GM19023 (cell line): ENCODE results near the gene KCNQ1OT1.
A peak's percentile ranks its signal among the peaks of the same experiment; 100 is the strongest.

ENCODE experiments used
- ATAC-seq: cut with Tn5 transposase; IDR thresholded peaks from one replicate; pipeline ENCODE4 v1.9.1; 2021; ENCODE audit warnings: mild to moderate bottlenecking, moderate library complexity; ENCODE audit not compliant: unreplicated experiment

The KCNQ1OT1 gene

GRCh38 chr11:2703363-2704141 is 3.8 kb upstream of the KCNQ1OT1 start:
- no peak for ATAC-seq

- no peak for ATAC-seq
Measured at GRCh38 chr11:2702771-2703362, 3.1 kb upstream of the KCNQ1OT1 start.

DNA sequence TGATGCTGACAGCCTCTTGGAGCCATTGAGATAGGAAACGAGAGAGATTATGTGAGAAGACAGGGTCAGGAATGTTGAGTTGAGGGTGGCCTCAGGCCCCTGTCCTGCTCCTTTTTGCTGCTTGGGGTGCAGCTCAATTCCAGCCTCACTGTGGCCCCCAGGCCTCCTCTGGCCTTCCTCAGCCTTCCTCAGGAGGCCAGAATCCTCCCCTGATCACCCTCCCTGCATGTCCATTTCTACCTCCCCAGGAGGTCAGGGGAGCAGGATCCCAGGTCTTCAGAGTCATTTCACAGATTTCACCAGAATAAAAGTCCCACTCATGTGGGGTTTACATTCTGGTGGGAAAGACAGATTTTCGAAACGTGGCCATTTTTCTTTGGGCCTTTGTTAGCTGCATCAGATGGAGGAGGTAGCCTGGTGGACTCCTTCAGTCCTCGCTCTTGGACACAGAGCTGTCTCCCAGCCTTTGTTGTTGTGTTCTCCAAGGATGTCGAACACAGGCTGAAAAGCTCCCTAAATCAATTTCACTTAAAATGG is 2.2 kb upstream of the KCNQ1OT1 start:
- ATAC-seq = no peak

- ATAC-seq = no peak
Measured at GRCh38 chr11:2701230-2701629, 1.4 kb upstream of the KCNQ1OT1 start.

- ATAC-seq = peak; percentile 41
Measured at GRCh38 chr11:2700415-2701211, 819 bp upstream of the KCNQ1OT1 start.

GRCh38 chr11:2699185-2699530 is 636 bp downstream of the KCNQ1OT1 start:
- no peak for ATAC-seq

GRCh38 chr11:2698386-2699184 is 1.2 kb downstream of the KCNQ1OT1 start:
- no peak for ATAC-seq

DNA sequence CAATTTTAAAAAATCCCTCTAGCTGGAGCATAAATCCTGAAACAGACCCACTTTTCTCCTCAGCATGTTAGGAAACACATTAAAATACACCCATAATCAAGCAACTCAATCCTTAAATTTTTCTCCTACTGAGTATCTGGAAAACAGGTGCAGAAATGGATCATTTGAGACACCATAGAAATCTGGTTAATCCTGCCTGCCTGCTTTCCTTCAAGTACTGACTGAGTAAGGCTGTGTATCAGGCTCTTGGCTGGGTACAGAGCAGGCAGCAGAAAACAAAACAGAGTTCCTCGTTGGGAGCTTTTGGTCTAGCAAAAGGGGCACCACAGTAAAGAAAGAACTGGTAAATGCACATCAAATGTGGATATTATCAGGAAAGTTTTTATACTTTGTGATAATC is 1.9 kb downstream of the KCNQ1OT1 start:
- ATAC-seq = no peak

DNA sequence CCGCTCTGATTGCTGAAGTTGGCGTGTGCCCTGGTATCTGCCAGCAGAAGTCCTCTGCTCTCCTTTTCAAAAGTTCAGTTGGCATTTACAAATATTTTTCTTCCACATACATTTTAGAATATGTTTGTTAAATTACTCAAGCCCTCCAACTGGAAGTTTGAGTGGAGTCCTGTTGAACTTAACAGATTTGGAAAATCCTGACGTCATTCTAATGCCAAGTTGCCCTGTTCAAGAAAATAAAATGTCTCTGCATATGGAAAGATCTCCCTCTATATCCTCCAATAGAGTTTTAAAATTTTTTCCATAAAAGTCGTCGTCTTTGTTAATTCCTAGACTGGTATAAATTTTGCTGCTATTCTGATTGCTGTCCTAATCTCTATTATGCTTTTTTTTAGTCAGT is 3.3 kb downstream of the KCNQ1OT1 start:
- ATAC-seq = no peak

DNA sequence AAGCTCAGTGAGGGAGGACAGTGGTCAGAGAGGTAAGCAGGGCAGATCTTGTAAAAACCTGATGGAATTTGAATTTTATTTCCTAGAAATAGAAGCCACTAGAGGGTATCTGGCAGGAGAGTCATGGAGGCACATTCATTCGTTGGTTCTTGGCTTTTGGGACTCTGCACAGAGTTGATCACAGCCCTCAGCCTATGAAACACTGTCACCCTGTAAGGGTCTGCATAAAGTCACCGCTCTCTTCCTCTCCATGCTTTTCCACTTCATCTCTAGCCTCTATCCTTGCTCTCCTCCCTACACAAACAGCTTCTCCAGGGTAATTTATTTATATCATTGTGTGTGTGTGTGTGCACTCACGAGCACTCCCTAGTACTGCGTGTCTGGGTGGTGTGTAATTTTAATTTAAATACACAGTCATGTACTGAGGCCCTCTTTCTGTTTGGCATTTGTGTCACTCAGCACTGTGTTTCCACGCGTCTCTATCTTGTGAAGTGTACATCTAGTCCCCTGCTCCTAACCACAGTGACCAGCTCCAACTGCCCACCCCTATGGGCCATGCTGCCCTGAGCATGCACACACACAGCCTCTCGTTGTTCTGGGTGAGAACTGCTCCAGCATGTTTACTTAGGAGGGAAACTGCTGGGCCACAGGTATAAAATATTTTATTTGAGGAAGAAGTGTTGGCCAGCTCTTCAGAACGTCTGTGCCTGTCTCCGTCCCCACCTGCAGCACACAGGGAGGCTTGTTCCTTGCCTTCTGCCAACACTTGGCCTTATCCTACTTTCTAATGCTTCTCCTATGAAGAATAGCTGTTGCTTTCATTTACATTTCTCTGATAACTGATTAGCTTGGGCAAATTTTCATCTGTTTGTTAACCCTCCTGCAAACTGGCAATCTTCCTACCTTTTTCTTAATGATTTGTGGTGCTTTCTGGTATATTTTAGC is 4.5 kb downstream of the KCNQ1OT1 start:
- no peak for ATAC-seq

DNA sequence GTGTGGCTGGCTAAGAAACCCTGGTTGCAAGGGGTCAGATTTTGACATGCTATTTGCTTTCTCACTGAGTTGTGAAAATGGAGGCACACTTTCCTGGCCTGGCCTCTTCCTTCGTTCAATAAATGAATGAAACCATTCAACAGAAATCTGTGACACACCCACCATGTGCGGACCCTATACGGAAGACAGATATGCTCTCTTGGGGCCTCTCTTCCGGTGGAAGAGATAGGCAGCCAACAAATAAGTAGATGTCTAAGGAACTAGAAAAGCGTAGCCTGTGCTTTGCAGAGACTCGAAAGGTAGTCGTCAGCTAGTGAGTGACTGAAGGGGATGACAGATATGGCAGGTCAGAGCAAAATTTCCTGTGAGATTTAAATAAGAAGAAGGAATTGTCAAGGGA is 5.3 kb downstream of the KCNQ1OT1 start:
- ATAC-seq = no peak

DNA sequence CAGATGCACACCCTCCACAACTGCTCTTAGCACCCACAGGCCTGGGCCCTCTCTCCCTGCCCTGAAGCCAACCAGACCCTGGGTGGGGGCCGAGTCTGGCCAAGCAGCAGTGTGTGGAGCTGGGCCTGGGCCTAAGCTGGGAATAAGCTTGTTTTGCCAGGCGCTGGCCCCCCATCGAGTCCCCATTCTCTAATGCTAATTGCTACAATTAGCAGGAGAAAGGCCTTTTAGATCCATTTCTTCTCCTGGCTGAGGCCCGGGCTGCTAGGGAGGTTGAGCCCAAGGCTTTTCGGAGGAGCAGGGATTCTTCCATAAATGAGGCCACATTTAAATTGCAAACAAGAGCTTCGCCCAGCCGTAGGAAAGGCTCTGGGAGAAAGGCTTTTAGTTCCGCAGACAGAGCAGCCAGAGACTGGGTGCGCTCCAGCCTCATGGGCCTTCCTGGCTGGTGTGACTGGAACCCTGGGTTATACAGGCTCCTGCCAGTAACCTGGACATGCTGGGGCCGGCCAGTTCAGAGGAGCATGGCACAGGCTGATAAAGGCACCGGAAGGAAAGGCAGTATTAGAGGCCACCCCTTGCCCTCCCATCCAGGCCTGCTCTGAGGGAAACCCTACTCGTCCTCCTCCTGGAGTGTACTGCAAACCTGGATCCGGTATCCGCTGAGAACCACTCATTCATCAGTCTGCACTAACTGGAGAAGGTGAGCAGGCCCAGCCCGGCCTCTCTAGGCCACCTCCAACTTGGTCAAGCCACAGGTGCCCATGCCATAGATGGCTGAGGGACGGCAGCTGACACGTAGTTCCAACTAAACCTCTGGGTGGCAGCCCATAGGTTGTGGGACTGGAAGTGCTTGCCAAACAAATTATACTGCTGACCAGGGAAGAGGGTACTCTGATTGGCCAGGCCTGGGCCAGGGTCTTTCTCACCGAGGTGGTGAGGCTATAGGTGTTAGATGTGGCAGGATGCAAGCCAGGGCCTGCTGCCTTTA is 6.2 kb downstream of the KCNQ1OT1 start:
- ATAC-seq = no peak

DNA sequence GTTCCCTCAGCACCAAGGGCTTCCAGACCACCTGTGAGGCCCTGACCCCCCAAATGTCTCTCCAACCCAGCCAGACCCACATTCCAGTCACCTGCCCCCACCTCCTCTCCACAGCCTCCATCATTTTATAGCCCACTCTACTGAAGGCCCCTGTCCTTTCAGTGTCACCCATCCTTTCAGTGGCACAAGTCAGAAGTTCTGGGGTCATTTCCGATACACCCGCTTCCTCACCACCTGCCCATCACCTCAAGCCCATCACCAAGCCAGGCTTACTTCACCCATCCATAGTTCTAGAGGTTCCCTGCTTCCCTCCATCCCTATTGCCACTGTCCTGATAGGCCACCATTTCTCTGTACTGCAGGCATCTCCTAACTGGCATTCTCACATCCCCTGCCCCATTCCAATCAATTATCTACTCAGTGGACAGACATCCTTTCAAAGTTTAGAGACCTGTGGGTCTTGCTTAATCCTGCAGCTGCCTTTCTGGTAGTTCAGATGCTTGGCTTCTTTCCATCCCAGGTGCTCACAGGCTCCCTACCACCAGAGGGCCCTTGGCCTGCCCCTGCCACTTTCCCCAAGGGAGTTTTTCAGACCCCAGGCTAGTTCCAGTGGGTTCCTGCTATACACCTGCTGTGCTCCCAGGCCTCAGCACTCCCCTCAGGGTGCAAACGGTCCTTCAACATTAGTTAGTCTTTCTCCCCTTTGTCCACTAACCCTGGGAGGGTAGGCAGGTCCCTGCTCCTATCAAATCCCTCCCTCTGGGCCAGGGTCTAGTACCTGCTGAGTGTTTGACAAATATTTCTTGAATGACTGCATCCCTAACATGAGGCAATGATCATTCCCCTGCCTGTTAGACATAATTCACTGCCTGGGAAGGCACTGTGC is 7.6 kb downstream of the KCNQ1OT1 start:
- ATAC-seq = no peak

GRCh38 chr11:2691355-2691761 is 8.4 kb downstream of the KCNQ1OT1 start:
- ATAC-seq = no peak

- ATAC-seq = no peak
Measured at GRCh38 chr11:2690596-2691354, 9.0 kb downstream of the KCNQ1OT1 start.

DNA sequence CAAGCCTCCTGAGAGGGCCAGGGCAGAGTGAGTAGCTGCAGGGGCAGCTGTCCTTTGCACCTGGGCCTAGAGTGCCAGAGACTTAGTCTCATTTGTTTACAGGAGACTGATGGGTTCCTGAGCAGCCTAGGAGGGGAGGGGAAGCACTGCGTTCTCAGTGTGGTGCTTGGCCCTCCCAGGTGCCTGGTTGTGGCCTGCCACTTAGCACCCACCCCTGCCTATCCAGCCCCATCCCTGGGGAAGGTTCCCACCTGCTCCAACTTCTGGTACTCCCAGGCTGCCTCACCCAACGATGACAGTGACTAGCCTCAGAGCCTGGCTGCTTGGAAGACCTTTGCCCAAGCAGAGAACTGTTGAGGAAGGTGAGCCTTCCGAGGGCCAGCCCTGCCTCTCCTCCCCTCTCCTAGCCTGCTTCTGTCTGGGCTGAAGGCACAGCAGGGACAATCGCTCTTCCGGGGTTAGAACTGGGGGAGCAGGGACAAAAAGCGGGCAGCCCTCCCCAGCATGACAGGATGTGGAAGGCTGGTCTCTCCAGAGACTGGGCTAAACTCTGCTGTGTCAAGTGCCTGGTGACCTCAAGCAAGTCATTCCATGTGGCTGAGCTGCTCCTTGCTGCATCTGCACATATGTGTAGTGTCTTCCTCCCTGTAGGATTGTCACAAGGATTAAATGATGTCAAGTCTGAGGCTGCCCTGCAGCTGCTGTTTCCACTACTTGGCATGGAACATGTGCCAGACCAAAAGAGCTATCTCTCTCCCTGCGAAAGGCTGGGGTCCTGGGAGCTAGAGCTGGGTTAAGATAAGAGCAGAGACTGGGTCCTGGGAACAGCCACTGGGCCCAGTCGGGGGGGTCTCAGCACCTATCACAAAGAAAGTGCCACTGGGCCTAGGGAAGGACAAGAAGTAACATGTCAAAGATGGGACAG is 9.9 kb downstream of the KCNQ1OT1 start:
- no peak for ATAC-seq
